AG04450 (cell line): ENCODE data around the gene CRTC1. TPM values are rescaled to one million over a fixed set of nuclear protein-coding genes. Genes with fewer than 3 reads are reported as not detected.

ENCODE experiments used
- CTCF ChIA-PET: fragments of 300-600, 350-600 bp; formaldehyde crosslinking; extraction: SDS; loops from one replicate; lab custom pipeline; 2022; ENCODE audit warnings: antibody characterized with exemption, inconsistent platforms; lab: Charles Lee
- POLR2A ChIA-PET: fragments of 350-600 bp; formaldehyde crosslinking; extraction: SDS; loops from one replicate; lab custom pipeline; 2021; ENCODE audit warnings: antibody characterized with exemption, inconsistent platforms; lab: Yijun Ruan, JAX
- DNase-seq: peaks from one replicate; pipeline ENCODE4 v3.0.0-alpha.2; 2011; ENCODE audit warnings: low read depth, low spot score
- H3K27ac ChIP-seq: one replicate; pipeline ENCODE4 v1.5.1; 2012; ENCODE audit warnings: low read depth, low read length, control low read depth
- H3K27me3 ChIP-seq: one replicate; pipeline ENCODE4 v1.6.0; 2012; ENCODE audit warnings: low read length; ENCODE audit not compliant: control insufficient read depth, insufficient read depth
- H3K4me3 ChIP-seq: 2 replicates; pipeline ENCODE4 v1.5.1; 2011; ENCODE audit warnings: mild to moderate bottlenecking, low read depth, low read length, control low read depth
- H3K9me3 ChIP-seq: 2 replicates; pipeline ENCODE4 v1.5.1; 2012; ENCODE audit warnings: low read length; ENCODE audit not compliant: control insufficient read depth, insufficient read depth
- polyA plus RNA-seq: library from polyadenylated mRNA; depleted of rRNA; stranded (reverse); fragments of >200 nt; gene quantifications from 2 replicates; pipeline ENCODE4 v1.2.3, GENCODE V29; 2011
- TF ChIP-seq, protein P1 (sequence below): IDR thresholded peaks from 2 replicates; pipeline ENCODE4 v1.5.1; 2011; ENCODE audit warnings: low read depth, low read length, control low read depth, inconsistent platforms

Gene CRTC1
- polyA plus RNA-seq, 1 experiment = 1.0 TPM

DNA sequence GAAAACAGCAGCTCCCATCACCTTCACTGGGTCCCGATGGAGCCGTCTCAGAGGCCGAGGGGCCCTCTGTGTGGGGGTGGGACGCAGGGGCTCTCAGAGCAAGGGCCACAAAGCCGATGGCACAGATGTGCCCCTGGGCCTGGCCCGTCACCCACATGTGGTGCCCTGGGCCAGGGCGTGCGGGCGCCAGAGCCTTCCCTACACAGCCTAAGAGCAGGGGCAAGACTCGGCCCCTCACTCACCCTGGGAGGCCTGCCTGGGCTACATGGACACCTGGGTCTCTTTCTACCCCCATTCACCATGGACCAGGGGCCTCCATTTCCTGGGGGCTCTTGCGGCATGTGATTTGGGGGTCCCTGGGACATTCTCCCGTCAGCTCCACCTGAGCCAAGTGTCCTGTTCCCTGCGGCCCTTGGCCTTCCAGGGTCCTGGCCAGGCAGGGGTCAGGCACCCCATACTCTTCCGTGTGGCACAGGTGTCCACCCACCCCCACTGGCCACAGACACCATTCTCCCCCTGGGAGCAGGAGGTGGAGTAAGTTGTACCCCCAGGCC is 97.6 kb downstream of the CRTC1 start:
- H3K27ac ChIP-seq = no peak overlapping the region
- ChIA-PET POLR2A (no interaction called here), CTCF (no interaction called here)
- peaks cover 2% of the 10 kb centered on the region for H3K27me3 ChIP-seq
- no peak for DNase-seq
- no peak overlapping the region for H3K4me3 ChIP-seq
- H3K9me3 ChIP-seq = peaks cover 7% of the 10 kb centered on the region; the same call in 1 of the 2 replicates
- TF ChIP-seq, protein P1, sequence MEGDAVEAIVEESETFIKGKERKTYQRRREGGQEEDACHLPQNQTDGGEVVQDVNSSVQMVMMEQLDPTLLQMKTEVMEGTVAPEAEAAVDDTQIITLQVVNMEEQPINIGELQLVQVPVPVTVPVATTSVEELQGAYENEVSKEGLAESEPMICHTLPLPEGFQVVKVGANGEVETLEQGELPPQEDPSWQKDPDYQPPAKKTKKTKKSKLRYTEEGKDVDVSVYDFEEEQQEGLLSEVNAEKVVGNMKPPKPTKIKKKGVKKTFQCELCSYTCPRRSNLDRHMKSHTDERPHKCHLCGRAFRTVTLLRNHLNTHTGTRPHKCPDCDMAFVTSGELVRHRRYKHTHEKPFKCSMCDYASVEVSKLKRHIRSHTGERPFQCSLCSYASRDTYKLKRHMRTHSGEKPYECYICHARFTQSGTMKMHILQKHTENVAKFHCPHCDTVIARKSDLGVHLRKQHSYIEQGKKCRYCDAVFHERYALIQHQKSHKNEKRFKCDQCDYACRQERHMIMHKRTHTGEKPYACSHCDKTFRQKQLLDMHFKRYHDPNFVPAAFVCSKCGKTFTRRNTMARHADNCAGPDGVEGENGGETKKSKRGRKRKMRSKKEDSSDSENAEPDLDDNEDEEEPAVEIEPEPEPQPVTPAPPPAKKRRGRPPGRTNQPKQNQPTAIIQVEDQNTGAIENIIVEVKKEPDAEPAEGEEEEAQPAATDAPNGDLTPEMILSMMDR = no peak

DNA sequence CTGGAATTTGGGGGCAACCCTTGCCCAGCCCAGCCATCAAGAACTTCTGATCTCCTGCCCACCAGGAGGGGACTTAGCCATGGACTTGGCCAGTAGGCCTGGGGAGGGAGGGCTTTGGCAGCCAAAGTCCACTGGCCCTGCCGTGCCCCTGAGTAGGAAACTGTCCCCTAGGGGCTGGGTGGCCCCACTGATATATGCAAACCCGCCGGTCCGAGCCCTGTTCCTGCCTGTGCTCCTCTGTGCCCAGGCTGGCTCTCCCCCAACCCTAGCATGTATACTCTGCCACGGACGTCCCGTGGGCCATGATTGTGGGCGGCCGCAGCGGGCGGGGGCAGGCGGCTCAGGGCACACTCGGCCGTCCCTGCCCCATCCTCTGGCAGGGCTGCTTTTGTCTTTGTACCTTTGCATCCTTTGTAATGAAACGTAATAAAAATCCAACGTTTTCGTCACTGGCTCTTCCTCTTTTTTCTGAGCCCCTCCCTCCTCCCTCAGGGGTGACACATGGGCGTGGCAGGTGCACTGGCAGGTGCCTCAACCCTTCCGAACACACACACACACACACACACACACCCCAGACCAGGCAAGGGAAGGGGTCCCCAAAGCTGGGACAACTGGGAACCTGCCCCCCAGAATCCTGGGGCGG is 98.5 kb downstream of the CRTC1 start:
- Histone ChIP-seq H3K9me3 (peaks cover 7% of the 10 kb centered on the region; the same call in 1 of the 2 replicates), H3K27ac (no peak overlapping the region), H3K27me3 (peaks cover 5% of the 10 kb centered on the region), H3K4me3 (no peak overlapping the region)
- DNase-seq = no peak
- CTCF ChIA-PET = no interaction called here
- POLR2A ChIA-PET = no interaction called here
- TF ChIP-seq, protein P1 = no peak

DNA sequence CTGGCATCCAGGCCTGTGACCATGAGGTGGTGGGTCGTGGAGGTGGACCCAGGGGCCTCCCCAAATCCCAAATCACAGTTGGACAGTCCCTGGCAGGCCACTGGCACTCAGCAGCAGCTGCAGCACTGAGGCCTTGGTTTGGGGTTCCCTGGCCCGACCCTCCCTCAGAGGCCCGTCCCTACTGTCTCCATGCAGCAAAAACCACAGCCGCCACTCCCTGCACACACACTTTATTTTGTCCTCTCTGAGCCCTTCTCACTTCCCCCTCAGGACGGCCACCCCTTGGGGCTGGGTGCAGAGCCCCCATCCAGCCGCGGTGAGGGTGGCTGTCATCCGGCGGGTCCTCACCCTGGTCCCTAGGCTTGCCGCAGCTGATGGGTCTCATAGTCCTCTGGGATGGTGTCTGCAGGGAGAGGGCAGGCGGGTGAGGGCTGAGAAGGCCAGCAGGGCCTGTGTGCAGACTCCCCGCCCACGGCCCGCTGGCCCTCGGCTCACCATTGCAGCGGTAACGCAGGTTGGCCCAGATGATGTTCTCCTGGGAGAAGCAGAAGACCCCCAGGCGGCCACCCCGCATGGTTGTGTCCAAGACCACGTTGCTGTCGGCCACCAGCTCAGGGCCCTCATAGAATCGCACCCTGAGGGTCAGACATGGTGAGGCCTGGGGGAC is 99.2 kb downstream of the CRTC1 start:
- ChIA-PET CTCF (no interaction called here), POLR2A (no interaction called here)
- no peak for DNase-seq
- TF ChIP-seq, protein P1 = no peak
- Histone ChIP-seq H3K27me3 (peaks cover 12% of the 10 kb centered on the region), H3K27ac (no peak overlapping the region), H3K9me3 (peaks cover 11% of the 10 kb centered on the region; the same call in 1 of the 2 replicates), H3K4me3 (no peak overlapping the region)

DNA sequence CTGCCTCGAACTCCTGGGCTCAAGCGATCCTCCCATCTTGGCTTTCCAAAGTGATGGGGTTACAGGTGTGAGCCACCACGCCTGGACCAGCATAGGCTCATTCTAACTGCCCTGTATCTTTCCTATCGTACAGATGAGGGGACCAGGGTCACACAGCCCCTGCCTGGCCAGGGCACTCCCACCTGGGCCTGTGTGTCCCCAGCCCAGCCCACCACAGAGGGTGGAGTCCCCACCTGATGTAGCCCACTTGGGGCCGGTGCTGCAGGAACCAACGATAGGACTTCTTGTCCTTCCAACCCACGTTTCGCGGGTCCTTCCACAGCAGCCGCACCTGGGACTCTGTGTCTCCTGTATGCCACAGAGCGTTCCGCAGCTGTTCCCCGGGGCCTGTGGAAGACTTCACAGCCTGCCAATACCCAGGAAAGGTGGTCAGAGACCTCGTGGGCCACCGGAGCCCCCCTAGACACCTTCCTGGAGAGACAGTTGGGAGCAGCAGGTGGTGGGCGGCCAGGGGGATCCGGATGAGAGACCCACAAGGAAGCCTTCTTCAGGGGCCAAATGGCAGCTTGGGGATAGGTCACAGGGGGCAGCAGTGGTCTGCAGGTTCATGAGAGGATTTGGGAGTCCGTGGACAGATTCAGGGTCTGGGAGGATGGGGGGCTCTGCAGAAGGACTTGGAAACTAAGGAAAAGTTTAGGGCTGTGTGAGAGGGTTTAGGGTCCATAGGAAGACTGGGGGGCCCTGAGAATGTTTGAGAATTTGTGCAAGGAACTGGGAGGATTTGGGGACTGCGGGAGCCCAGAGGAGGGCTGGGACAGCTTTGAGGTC is 100.7 kb downstream of the CRTC1 start:
- ChIA-PET CTCF (no interaction called here), POLR2A (interaction anchor here (0.6 kb wide), 1 partner anchor 29 kb away, joined by 4 read pairs; no protein-coding TSS in a partner anchor)
- Histone ChIP-seq H3K27me3 (peaks cover 23% of the 10 kb centered on the region), H3K27ac (no peak overlapping the region), H3K4me3 (no peak overlapping the region), H3K9me3 (peaks cover 11% of the 10 kb centered on the region; the same call in 1 of the 2 replicates)
- no peak for DNase-seq
- TF ChIP-seq, protein P1 = no peak
